Measurements from ENCODE around the gene PMVK.
"Not testable (repeated sequence)": the region's sequence is repeated elsewhere in the genome, so short reads cannot be mapped to it uniquely, and the experiment has no call there.

PMVK gene

GRCh38 chr1:154925335-154926170 is 11.0 kb downstream of the PMVK start:
- FAIRE-seq, result no peak
- no peak for DNase-seq (ENCODE audit: low spot score)

- DNase-seq (ENCODE audit: low spot score) (no peak), FAIRE-seq (no peak)
Observed at GRCh38 chr1:154923695-154924094, 12.8 kb downstream of the PMVK start.

GRCh38 chr1:154913273-154913672 is 23.2 kb downstream of the PMVK start:
- FAIRE-seq, result no peak
- DNase-seq (ENCODE audit: low spot score), result no peak

GRCh38 chr1:154912755-154913154 is 23.8 kb downstream of the PMVK start:
- FAIRE-seq (no peak), DNase-seq (ENCODE audit: low spot score) (no peak)

- FAIRE-seq, result no peak
- no peak for DNase-seq (ENCODE audit: low spot score)
Observed at GRCh38 chr1:154911691-154912550, 24.6 kb downstream of the PMVK start.

- DNase-seq (ENCODE audit: low spot score) (no peak), FAIRE-seq (no peak)
Observed at GRCh38 chr1:154910851-154911250, 25.7 kb downstream of the PMVK start.

GRCh38 chr1:154908937-154909336 is 27.6 kb downstream of the PMVK start:
- no peak for FAIRE-seq
- DNase-seq (ENCODE audit: low spot score), result no peak

GRCh38 chr1:154908129-154908528 is 28.4 kb downstream of the PMVK start:
- not testable (repeated sequence) for DNase-seq (ENCODE audit: low spot score); FAIRE-seq

GRCh38 chr1:154906621-154907081 is 29.9 kb downstream of the PMVK start:
- no peak for FAIRE-seq

GRCh38 chr1:154902938-154903566 is 33.5 kb downstream of the PMVK start:
- no peak for DNase-seq (ENCODE audit: low spot score)
- FAIRE-seq, result no peak

More at GRCh38 chr1:154906621-154907081, 29.9 kb downstream of the PMVK start:
- no peak for DNase-seq (ENCODE audit: low spot score)

GRCh38 chr1:154901591-154901990 is 34.9 kb downstream of the PMVK start:
- DNase-seq (ENCODE audit: low spot score) (no peak), FAIRE-seq (no peak)

GRCh38 chr1:154899041-154899440 is 37.5 kb downstream of the PMVK start:
- FAIRE-seq, result no peak
- no peak for DNase-seq (ENCODE audit: low spot score)

GRCh38 chr1:154896771-154897286 is 39.7 kb downstream of the PMVK start:
- DNase-seq (ENCODE audit: low spot score) (no peak), FAIRE-seq (no peak)

- FAIRE-seq (no peak), DNase-seq (ENCODE audit: low spot score) (no peak)
Observed at GRCh38 chr1:154895798-154896197, 40.7 kb downstream of the PMVK start.

GRCh38 chr1:154891452-154891851 is 45.1 kb downstream of the PMVK start:
- FAIRE-seq (no peak), DNase-seq (ENCODE audit: low spot score) (no peak)

- no peak for DNase-seq (ENCODE audit: low spot score)
- no peak for FAIRE-seq
Observed at GRCh38 chr1:154888757-154889156, 47.8 kb downstream of the PMVK start.

GRCh38 chr1:154886281-154887015 is 50.1 kb downstream of the PMVK start:
- DNase-seq (ENCODE audit: low spot score), result no peak

GRCh38 chr1:154884869-154885701 is 51.4 kb downstream of the PMVK start:
- DNase-seq (ENCODE audit: low spot score), result no peak
- no peak for FAIRE-seq

More at GRCh38 chr1:154886281-154887015, 50.1 kb downstream of the PMVK start:
- FAIRE-seq, result no peak

GRCh38 chr1:154883919-154884868 is 52.3 kb downstream of the PMVK start:
- DNase-seq (ENCODE audit: low spot score), result no peak
- no peak for FAIRE-seq

Measured in RCC 7860 (cell line).